Endothelial cell of umbilical vein (primary cell): ENCODE results near the gene FXYD3. TPM values are rescaled to one million over a fixed set of nuclear protein-coding genes. Genes with fewer than 3 reads are reported as not detected.
A peak's percentile ranks its signal among the peaks of the same experiment; 100 is the strongest.

ENCODE experiments used
- BruUV-seq: library from RNA; stranded (reverse); fragments of 400-500 nt; replicated peaks from 2 replicates; lab custom pipeline; 2021; lab: Mats Ljungman, UMichigan
- CTCF ChIA-PET: fragments of 300-600, 350-600 bp; sonication (Branson Sonifier 250); formaldehyde crosslinking; loops from one replicate; lab custom pipeline; 2021; ENCODE audit warnings: antibody characterized with exemption, inconsistent platforms; lab: Charles Lee
- POLR2A ChIA-PET: fragments of 300-600, 350-600 bp; sonication (Branson Sonifier 250); formaldehyde crosslinking; loops from one replicate; lab custom pipeline; 2021; ENCODE audit warnings: antibody characterized with exemption, inconsistent platforms; lab: Charles Lee
- DNase-seq: peaks from one replicate; pipeline ENCODE4 v3.0.0-alpha.2; 2011; ENCODE audit warnings: low read depth, low spot score
- FAIRE-seq: peaks from 2 replicates; lab custom pipeline; 2011; peaks lifted over from hg19 to GRCh38; lab: Jason Lieb, UNC
- H2AFZ ChIP-seq: 2 replicates; pipeline ENCODE4 v1.6.0; 2012; ENCODE audit warnings: low read depth, low read length, control low read depth, inconsistent platforms
- H3K27ac ChIP-seq: 2 replicates; pipeline ENCODE4 v1.5.1; 2011; ENCODE audit warnings: low read depth, mild to moderate bottlenecking, control low read depth, low read length, moderate library complexity; ENCODE audit not compliant: insufficient read depth
- H3K27me3 ChIP-seq, 2 experiments: 2 replicates each; pipeline versions ENCODE4 v1.6.0 to v1.6.1; 2011; ENCODE audit warnings: low read length in 2 of 2, mixed read lengths in 1 of 2; ENCODE audit not compliant: control insufficient read depth in 2 of 2, insufficient read depth in 2 of 2
- H3K36me3 ChIP-seq, 2 experiments: 2 replicates in 1 of 2; 3 replicates in 1 of 2; pipeline ENCODE4 v1.5.1; 2011; ENCODE audit warnings: low read length in 2 of 2, mild to moderate bottlenecking in 1 of 2, moderate library complexity in 1 of 2; ENCODE audit not compliant: control insufficient read depth in 2 of 2, insufficient read depth in 2 of 2; ENCODE audit errors: extremely low read depth in 1 of 2
- H3K4me1 ChIP-seq: 3 replicates; pipeline ENCODE4 v1.5.1; 2011; ENCODE audit warnings: mild to moderate bottlenecking, low read length; ENCODE audit not compliant: control insufficient read depth, insufficient read depth; ENCODE audit errors: extremely low read depth
- H3K4me2 ChIP-seq: 2 replicates; pipeline ENCODE4 v1.6.1; 2011; ENCODE audit warnings: low read length, control low read depth, mixed read lengths; ENCODE audit not compliant: insufficient read depth
- H3K4me3 ChIP-seq, 3 experiments: fragments of 200-600 bp in 1 of 3; sonication (generic), shearing (Covaris generic) in 1 of 3; replicated peaks in 1 of 3; 2 replicates each; pipeline ENCODE4 v1.5.1; 2011 to 2016; ENCODE audit warnings: control low read depth in 3 of 3, low read length in 3 of 3, mild to moderate bottlenecking in 2 of 3, inconsistent platforms in 1 of 3, low read depth in 1 of 3, moderate library complexity in 1 of 3; ENCODE audit not compliant: insufficient read depth in 1 of 3
- H3K79me2 ChIP-seq: 2 replicates; pipeline ENCODE4 v1.6.0; 2012; ENCODE audit warnings: low read length, inconsistent platforms; ENCODE audit not compliant: control insufficient read depth, insufficient read depth
- H3K9ac ChIP-seq: replicated peaks from 2 replicates; pipeline ENCODE3; 2011; ENCODE audit warnings: low read length, control low read depth; ENCODE audit not compliant: insufficient read depth; ENCODE audit errors: extremely low read depth
- H3K9me1 ChIP-seq: replicated peaks from 3 replicates; pipeline ENCODE4 v1.6.0; 2011; ENCODE audit warnings: mild to moderate bottlenecking, low read length; ENCODE audit not compliant: control insufficient read depth, insufficient read depth; ENCODE audit errors: extremely low read depth
- H3K9me3 ChIP-seq: replicated peaks from 2 replicates; pipeline ENCODE4 v1.5.1; 2012; ENCODE audit warnings: low read length, inconsistent platforms; ENCODE audit not compliant: control insufficient read depth, insufficient read depth
- H4K20me1 ChIP-seq: replicated peaks from 2 replicates; pipeline ENCODE3; 2011; ENCODE audit warnings: mild to moderate bottlenecking, low read length; ENCODE audit not compliant: control insufficient read depth, insufficient read depth; ENCODE audit errors: extremely low read depth
- CTCF ChIP-seq, 2 donors: IDR thresholded peaks; 1 replicate in 1 of 2; 2 replicates in 1 of 2; pipeline ENCODE4 v1.5.1; 2011; ENCODE audit warnings: low read length in 2 of 2, mild to moderate bottlenecking in 2 of 2, moderate library complexity in 2 of 2, control low read depth in 1 of 2, inconsistent platforms in 1 of 2, low read depth in 1 of 2; ENCODE audit not compliant: insufficient read depth in 1 of 2; ENCODE audit errors: extremely low read depth in 1 of 2
- EZH2 ChIP-seq: IDR thresholded peaks from 2 replicates; pipeline ENCODE4 v1.6.1; 2012; ENCODE audit warnings: borderline replicate concordance, low read depth, mild to moderate bottlenecking, moderate library complexity, low read length, inconsistent platforms; ENCODE audit not compliant: severe bottlenecking
- JUN ChIP-seq: IDR thresholded peaks from 2 replicates; pipeline ENCODE4 v1.6.1; 2011; ENCODE audit warnings: borderline replicate concordance, low read depth; ENCODE audit not compliant: insufficient read length, insufficient read depth
- MAX ChIP-seq: IDR thresholded peaks from 2 replicates; pipeline ENCODE4 v1.6.1; 2011; ENCODE audit not compliant: insufficient read depth, insufficient read length
- POLR2A ChIP-seq: IDR thresholded peaks from 2 replicates; pipeline ENCODE4 v1.6.1; 2012; ENCODE audit warnings: low read depth, mild to moderate bottlenecking, control low read depth, low read length
- POLR2AphosphoS5 ChIP-seq: IDR thresholded peaks from 2 replicates; pipeline ENCODE4 v1.6.1; 2012; ENCODE audit warnings: low read depth, mild to moderate bottlenecking, control low read depth, low read length, moderate library complexity; ENCODE audit not compliant: insufficient read depth
- dilution Hi-C: fragments of 300-500 bp; cut with MboI; formaldehyde crosslinking; loops from one replicate; pipeline ENCODE4 v1.15.0; 2019; ENCODE audit warnings: low sequenced_read_pairs; ENCODE audit not compliant: extremely low pct_ligation_motif_present
- intact Hi-C: fragments of 100-400 bp; cut with micrococcal nuclease; formaldehyde crosslinking; loops from one replicate; pipeline ENCODE4 v1.10.0; 2022
- polyA plus RNA-seq, 4 experiments: library from polyadenylated mRNA; depleted of rRNA in 3 of 4; stranded (reverse) in 3 of 4; unstranded in 1 of 4; fragments of >200 nt; gene quantifications; 2 replicates each; pipeline versions ENCODE4 v1.2.1 to v1.2.3, GENCODE V29; 2011 to 2012; ENCODE audit warnings: missing spikeins in 1 of 4
- total RNA-seq: library from RNA; stranded (reverse); gene quantifications from 2 replicates; pipeline ENCODE4 v1.2.3, GENCODE V29; 2021

The FXYD3 gene
- total and polyA plus RNA-seq, 2 donors (not counting 3 experiments of a cell fraction or from before 2014, with no cell fraction given) = not detected

GRCh38 chr19:35124098-35125060 lies 8.8 kb downstream of the FXYD3 start:
- no TSS peak for BruUV-seq
- dilution Hi-C loops (no loop called here), intact Hi-C loops (no loop called here)
- peak overlapping the region; percentile 98 for H2AFZ ChIP-seq
- H3K27me3 ChIP-seq = no peaks in the 10 kb centered on the region
- TF ChIP-seq EZH2 = no peak
- peak; percentile 63 for TF ChIP-seq POLR2A
- no peak for TF ChIP-seq CTCF (IDR thresholded peaks at IDR 0.05; ENCODE audit: extremely low read depth in 1 of 2, insufficient read depth in 1 of 2, low read depth in 1 of 2, low read length in 2 of 2)
- TF ChIP-seq POLR2AphosphoS5 = peak; percentile 41
- TF ChIP-seq JUN = no peak
- no peak for TF ChIP-seq MAX
- ChIA-PET CTCF (interaction anchor here (0.6 to 2.1 kb wide), 9 partner anchors 9 to 286 kb away, joined by 3 to 23 read pairs (median 5); partner anchors contain the start of genes FXYD3 and LGI4), POLR2A (no interaction called here)
- peak overlapping the region; percentile 84 for H3K4me2 ChIP-seq
- H3K79me2 ChIP-seq = no peaks in the 10 kb centered on the region
- H3K27ac ChIP-seq = no peak overlapping the region
- H3K4me1 ChIP-seq = peaks cover 3% of the 10 kb centered on the region
- DNase-seq = peak; percentile 89
- H3K36me3 ChIP-seq = no peaks in the 10 kb centered on the region
- peak; percentile 97 for FAIRE-seq
- no peaks in the 10 kb centered on the region for H4K20me1 ChIP-seq
- peak overlapping the region; percentile 16 for H3K9ac ChIP-seq
- no peaks in the 10 kb centered on the region for H3K9me1 ChIP-seq
- no peaks in the 10 kb centered on the region for H3K9me3 ChIP-seq
- peak overlapping the region in 2 of 3 experiments; percentile 39 to 49 for H3K4me3 ChIP-seq
